Mesendoderm (in vitro differentiated cells): ENCODE data around the gene ZNF580.
A peak's percentile ranks its signal among the peaks of the same experiment; 100 is the strongest.

Experiments used
- DNase-seq: peaks from one replicate; pipeline ENCODE4 v3.0.0; 2013
- H2AK5ac ChIP-seq: 2 replicates; pipeline ENCODE4 v1.6.1; 2013; ENCODE audit warnings: low read length, inconsistent platforms
- H2BK120ac ChIP-seq: 2 replicates; pipeline ENCODE4 v1.6.1; 2013; ENCODE audit warnings: low read depth, mild to moderate bottlenecking, low read length, moderate library complexity, mixed read lengths
- H2BK15ac ChIP-seq: replicated peaks from 2 replicates; pipeline ENCODE4 v1.6.1; 2013; ENCODE audit warnings: low read depth, mild to moderate bottlenecking, moderate library complexity
- H2BK5ac ChIP-seq: 2 replicates; pipeline ENCODE4 v1.6.1; 2013; ENCODE audit warnings: low read length, inconsistent platforms
- H3K18ac ChIP-seq: 2 replicates; pipeline ENCODE4 v1.6.1; 2013; ENCODE audit warnings: mild to moderate bottlenecking, low read length, mixed read lengths
- H3K23ac ChIP-seq: one replicate; pipeline ENCODE4 v1.6.1; 2013; ENCODE audit warnings: low read length
- H3K27ac ChIP-seq: 2 replicates; pipeline ENCODE4 v1.5.1; 2013; ENCODE audit warnings: low read depth, mild to moderate bottlenecking, inconsistent platforms, low read length, moderate library complexity
- H3K27me3 ChIP-seq: 2 replicates; pipeline ENCODE4 v1.6.1; 2013; ENCODE audit warnings: low read length, control low read depth, mild to moderate bottlenecking, inconsistent platforms; ENCODE audit not compliant: insufficient read depth, poor library complexity
- H3K36me3 ChIP-seq: 2 replicates; pipeline ENCODE4 v1.6.1; 2013; ENCODE audit warnings: low read length, inconsistent platforms; ENCODE audit not compliant: control insufficient read depth, insufficient read depth
- H3K4ac ChIP-seq: one replicate; pipeline ENCODE4 v1.6.1; 2013; ENCODE audit warnings: low read depth, mild to moderate bottlenecking, low read length, moderate library complexity
- H3K4me1 ChIP-seq: 2 replicates; pipeline ENCODE4 v1.6.1; 2013; ENCODE audit warnings: low read depth, low read length, inconsistent platforms; ENCODE audit not compliant: control insufficient read depth
- H3K4me2 ChIP-seq: 2 replicates; pipeline ENCODE4 v1.6.1; 2013; ENCODE audit warnings: low read length
- H3K4me3 ChIP-seq: 2 replicates; pipeline ENCODE4 v1.5.1; 2013; ENCODE audit warnings: mild to moderate bottlenecking, low read length
- H3K56ac ChIP-seq: one replicate; pipeline ENCODE4 v1.6.1; 2013; ENCODE audit warnings: low read length
- H3K79me1 ChIP-seq: 2 replicates; pipeline ENCODE4 v1.6.1; 2013; ENCODE audit warnings: low read length, inconsistent platforms
- H3K79me2 ChIP-seq: 2 replicates; pipeline ENCODE4 v1.6.1; 2013; ENCODE audit warnings: mild to moderate bottlenecking, low read length; ENCODE audit not compliant: control insufficient read depth, insufficient read depth
- H3K9ac ChIP-seq: 2 replicates; pipeline ENCODE4 v1.6.1; 2013; ENCODE audit warnings: low read length, inconsistent platforms
- H4K5ac ChIP-seq: one replicate; pipeline ENCODE4 v1.6.1; 2013; ENCODE audit warnings: low read length
- H4K8ac ChIP-seq: one replicate; pipeline ENCODE4 v1.6.1; 2013; ENCODE audit warnings: low read depth, mild to moderate bottlenecking, control low read depth, low read length, moderate library complexity
- WGBS: extraction: QIAGEN DNeasy Blood & Tissue Kit; methylation state at CpG from one replicate; pipeline ENCODE4 v1.1.7; 2013; ENCODE audit warnings: low lambda C conversion rate, missing lambda C conversion rate; ENCODE audit not compliant: insufficient coverage; ENCODE audit errors: extremely low coverage; 5-methylcytosine and 5-hydroxymethylcytosine counted together

Gene ZNF580

GRCh38 chr19:55675661-55676354 lies 35.0 kb downstream of the ZNF580 start:
- no peak for DNase-seq

GRCh38 chr19:55676383-55676782 lies 35.6 kb downstream of the ZNF580 start:
- DNase-seq = no peak
- no CpG with 5 or more reads among the region's 5 CpGs for WGBS

More at GRCh38 chr19:55675661-55676354, 35.0 kb downstream of the ZNF580 start:
- Histone ChIP-seq H3K4ac (no peak overlapping the region), H3K27ac (peak overlapping the region; percentile 29), H2BK15ac (no peak overlapping the region), H3K9ac (peak overlapping the region; percentile 89), H3K23ac (no peak overlapping the region), H3K27me3 (no peaks in the 10 kb centered on the region), H3K4me1 (peaks cover 2% of the 10 kb centered on the region), H3K56ac (peak overlapping the region; percentile 97), H3K36me3 (peaks cover 2% of the 10 kb centered on the region), H2BK5ac (no peak overlapping the region), H2AK5ac (no peak overlapping the region), H3K4me3 (peak overlapping the region; percentile 82), H3K79me1 (peaks cover 22% of the 10 kb centered on the region), H4K8ac (no peak overlapping the region), H4K5ac (no peak overlapping the region), H3K18ac (no peak overlapping the region), H3K4me2 (peak overlapping the region; percentile 95), H3K79me2 (peaks cover 46% of the 10 kb centered on the region), H2BK120ac (no peak overlapping the region)
- WGBS = no CpG with 5 or more reads among the region's 16 CpGs

DNA sequence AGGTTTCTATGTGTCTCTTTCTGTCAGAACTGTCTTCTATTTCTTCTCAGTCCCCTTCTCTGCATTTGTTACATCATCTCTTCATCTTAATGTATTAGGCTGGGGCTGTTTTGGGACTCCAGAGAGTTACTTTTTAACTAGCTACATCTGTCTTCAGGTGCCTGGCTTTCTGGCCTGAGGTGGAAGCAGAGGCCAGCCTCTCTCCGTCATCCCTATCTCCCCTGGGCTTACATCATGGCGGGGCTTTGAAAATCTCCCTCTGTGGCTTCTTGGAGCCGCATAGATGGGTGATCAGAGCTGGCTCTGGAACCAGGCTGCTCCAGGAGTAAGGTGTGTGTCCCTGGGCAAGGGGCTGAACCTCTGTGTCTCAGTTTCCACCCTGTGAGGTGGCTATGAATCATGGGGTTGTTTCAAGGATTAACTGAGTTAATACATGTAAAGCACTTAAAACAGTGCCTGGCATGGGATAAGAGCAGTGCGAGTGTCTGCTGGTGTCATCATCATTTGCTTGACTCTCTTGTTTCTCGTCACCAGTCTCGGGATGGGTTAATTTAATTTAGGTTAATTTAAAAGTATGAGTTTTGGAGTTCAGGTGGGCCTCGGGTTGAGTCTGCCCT lies 36.2 kb downstream of the ZNF580 start:
- H2BK15ac ChIP-seq = no peak overlapping the region
- no peak overlapping the region for H2BK5ac ChIP-seq
- H3K79me1 ChIP-seq = peaks cover 22% of the 10 kb centered on the region
- H2BK120ac ChIP-seq = no peak overlapping the region
- H3K27ac ChIP-seq = no peak overlapping the region
- no peak overlapping the region for H2AK5ac ChIP-seq
- peak overlapping the region; percentile 45 for H3K9ac ChIP-seq
- no peaks in the 10 kb centered on the region for H3K27me3 ChIP-seq
- H3K36me3 ChIP-seq = peaks cover 2% of the 10 kb centered on the region
- H3K4me3 ChIP-seq = no peak overlapping the region
- no peak for DNase-seq
- peaks cover 2% of the 10 kb centered on the region for H3K4me1 ChIP-seq
- no peak overlapping the region for H3K18ac ChIP-seq
- WGBS = no CpG with 5 or more reads among the region's 7 CpGs
- peaks cover 41% of the 10 kb centered on the region for H3K79me2 ChIP-seq
- H3K56ac ChIP-seq = no peak overlapping the region
- H3K4ac ChIP-seq = no peak overlapping the region
- no peak overlapping the region for H4K8ac ChIP-seq
- no peak overlapping the region for H4K5ac ChIP-seq
- H3K4me2 ChIP-seq = no peak overlapping the region
- H3K23ac ChIP-seq = no peak overlapping the region

More at GRCh38 chr19:55676383-55676782, 35.6 kb downstream of the ZNF580 start:
- H3K4me2 ChIP-seq = no peak overlapping the region
- H3K18ac ChIP-seq = no peak overlapping the region
- H4K5ac ChIP-seq = no peak overlapping the region
- H3K27me3 ChIP-seq = no peaks in the 10 kb centered on the region
- H2AK5ac ChIP-seq = no peak overlapping the region
- peak overlapping the region; percentile 42 for H3K9ac ChIP-seq
- no peak overlapping the region for H2BK120ac ChIP-seq
- no peak overlapping the region for H3K23ac ChIP-seq
- no peak overlapping the region for H3K4me3 ChIP-seq
- no peak overlapping the region for H4K8ac ChIP-seq
- H3K79me1 ChIP-seq = peaks cover 22% of the 10 kb centered on the region
- peaks cover 2% of the 10 kb centered on the region for H3K4me1 ChIP-seq
- H3K27ac ChIP-seq = no peak overlapping the region
- no peak overlapping the region for H3K4ac ChIP-seq
- H3K36me3 ChIP-seq = peaks cover 2% of the 10 kb centered on the region
- no peak overlapping the region for H2BK5ac ChIP-seq
- no peak overlapping the region for H2BK15ac ChIP-seq
- no peak overlapping the region for H3K56ac ChIP-seq
- H3K79me2 ChIP-seq = peaks cover 44% of the 10 kb centered on the region

DNA sequence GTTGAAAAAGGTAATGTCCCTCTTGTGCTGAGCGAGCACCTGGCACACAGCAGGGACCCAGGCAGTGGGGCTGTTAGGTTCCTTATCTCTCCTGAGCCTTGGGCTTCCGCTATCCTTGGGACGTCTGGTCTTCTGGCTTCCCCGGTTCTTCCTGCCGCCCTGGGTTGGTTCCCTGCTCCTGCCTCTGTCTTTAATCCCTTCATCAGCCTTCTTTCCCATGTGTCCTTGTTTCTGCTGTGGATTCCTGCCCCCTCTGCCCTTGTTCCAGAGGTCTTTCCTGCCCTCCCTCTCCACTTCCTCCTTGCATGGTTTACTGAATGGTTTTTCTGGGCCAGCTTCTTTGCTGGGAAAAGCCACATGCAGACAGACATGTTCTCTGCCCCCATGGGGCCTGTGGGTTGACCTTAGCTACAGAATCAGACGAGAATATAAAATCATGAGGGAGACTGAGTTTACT lies 36.8 kb downstream of the ZNF580 start:
- no peak overlapping the region for H3K4me2 ChIP-seq
- H2BK15ac ChIP-seq = no peak overlapping the region
- H3K9ac ChIP-seq = peak overlapping the region; percentile 21
- no peaks in the 10 kb centered on the region for H3K27me3 ChIP-seq
- H2AK5ac ChIP-seq = no peak overlapping the region
- H3K79me2 ChIP-seq = peaks cover 41% of the 10 kb centered on the region
- H3K23ac ChIP-seq = no peak overlapping the region
- no peak overlapping the region for H3K56ac ChIP-seq
- H4K8ac ChIP-seq = no peak overlapping the region
- no peak overlapping the region for H2BK120ac ChIP-seq
- peaks cover 2% of the 10 kb centered on the region for H3K4me1 ChIP-seq
- H3K4me3 ChIP-seq = no peak overlapping the region
- H3K79me1 ChIP-seq = peaks cover 25% of the 10 kb centered on the region
- H3K4ac ChIP-seq = no peak overlapping the region
- no CpG with 5 or more reads among the region's 6 CpGs for WGBS
- H3K27ac ChIP-seq = no peak overlapping the region
- no peak overlapping the region for H2BK5ac ChIP-seq
- peak; percentile 57 for DNase-seq
- H3K18ac ChIP-seq = no peak overlapping the region
- H4K5ac ChIP-seq = no peak overlapping the region
- H3K36me3 ChIP-seq = peaks cover 5% of the 10 kb centered on the region

DNA sequence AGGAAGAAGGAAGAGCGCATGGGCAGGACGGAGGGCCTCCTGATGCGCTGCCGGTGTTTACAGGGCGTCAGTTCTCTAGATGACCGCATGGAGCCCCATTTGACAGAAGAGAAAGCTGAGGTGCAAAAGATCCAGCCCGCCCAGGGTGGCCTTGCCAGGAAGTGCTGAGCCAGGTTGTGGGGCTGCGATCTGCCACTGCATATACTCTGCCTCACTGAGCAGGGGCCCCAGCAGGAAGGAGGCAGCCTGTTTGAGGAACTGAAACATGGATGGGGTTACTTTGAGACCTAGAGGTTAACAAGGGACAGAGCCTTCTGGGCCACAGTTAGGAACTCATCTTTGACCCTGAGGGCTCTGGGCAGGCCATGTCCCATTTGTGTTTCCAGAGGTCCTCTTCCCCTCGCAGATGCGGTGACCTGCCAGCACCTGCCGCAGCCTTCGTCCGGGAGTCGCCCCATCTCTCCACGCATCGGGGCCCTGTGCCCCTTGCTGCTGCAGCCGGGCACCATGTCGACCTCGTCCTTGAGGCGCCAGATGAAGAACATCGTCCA lies 37.4 kb downstream of the ZNF580 start:
- Histone ChIP-seq H3K27ac (no peak overlapping the region), H3K4me3 (no peak overlapping the region), H3K36me3 (peaks cover 5% of the 10 kb centered on the region), H2BK120ac (no peak overlapping the region), H3K23ac (no peak overlapping the region), H3K4me1 (peaks cover 2% of the 10 kb centered on the region), H4K5ac (no peak overlapping the region), H3K4me2 (no peak overlapping the region), H3K9ac (no peak overlapping the region), H4K8ac (no peak overlapping the region), H3K79me2 (peaks cover 41% of the 10 kb centered on the region), H3K27me3 (no peaks in the 10 kb centered on the region), H2BK5ac (no peak overlapping the region), H3K56ac (no peak overlapping the region), H2AK5ac (no peak overlapping the region), H3K18ac (no peak overlapping the region), H3K79me1 (peaks cover 25% of the 10 kb centered on the region), H2BK15ac (no peak overlapping the region), H3K4ac (no peak overlapping the region)
- WGBS = no CpG with 5 or more reads among the region's 21 CpGs
- no peak for DNase-seq
